Panc1 (cell line): ENCODE results near the gene LRRC25.

ENCODE experiments used
- POLR2AphosphoS5 ChIP-seq: IDR thresholded peaks from 2 replicates; pipeline ENCODE4 v1.6.1; 2012; ENCODE audit warnings: mild to moderate bottlenecking, low read depth, low read length, moderate library complexity
- TCF7L2 ChIP-seq: IDR thresholded peaks from 2 replicates; pipeline ENCODE4 v1.6.1; 2011; ENCODE audit warnings: mild to moderate bottlenecking, low read depth, low read length, inconsistent platforms
- TF ChIP-seq, protein P1 (sequence below): fragments of 450-650 bp; IDR thresholded peaks from 2 replicates; pipeline ENCODE4 v1.5.1; 2017; ENCODE audit warnings: mild to moderate bottlenecking
- TF ChIP-seq, protein P2 (sequence below), 2 experiments: IDR thresholded peaks; 2 replicates each; pipeline ENCODE4 v1.6.1; 2011 to 2012; ENCODE audit warnings: low read depth in 2 of 2, control low read depth in 1 of 2, low read length in 1 of 2, mild to moderate bottlenecking in 1 of 2, moderate library complexity in 1 of 2; ENCODE audit not compliant: insufficient read depth in 1 of 2

- TF ChIP-seq, protein P1, sequence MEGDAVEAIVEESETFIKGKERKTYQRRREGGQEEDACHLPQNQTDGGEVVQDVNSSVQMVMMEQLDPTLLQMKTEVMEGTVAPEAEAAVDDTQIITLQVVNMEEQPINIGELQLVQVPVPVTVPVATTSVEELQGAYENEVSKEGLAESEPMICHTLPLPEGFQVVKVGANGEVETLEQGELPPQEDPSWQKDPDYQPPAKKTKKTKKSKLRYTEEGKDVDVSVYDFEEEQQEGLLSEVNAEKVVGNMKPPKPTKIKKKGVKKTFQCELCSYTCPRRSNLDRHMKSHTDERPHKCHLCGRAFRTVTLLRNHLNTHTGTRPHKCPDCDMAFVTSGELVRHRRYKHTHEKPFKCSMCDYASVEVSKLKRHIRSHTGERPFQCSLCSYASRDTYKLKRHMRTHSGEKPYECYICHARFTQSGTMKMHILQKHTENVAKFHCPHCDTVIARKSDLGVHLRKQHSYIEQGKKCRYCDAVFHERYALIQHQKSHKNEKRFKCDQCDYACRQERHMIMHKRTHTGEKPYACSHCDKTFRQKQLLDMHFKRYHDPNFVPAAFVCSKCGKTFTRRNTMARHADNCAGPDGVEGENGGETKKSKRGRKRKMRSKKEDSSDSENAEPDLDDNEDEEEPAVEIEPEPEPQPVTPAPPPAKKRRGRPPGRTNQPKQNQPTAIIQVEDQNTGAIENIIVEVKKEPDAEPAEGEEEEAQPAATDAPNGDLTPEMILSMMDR = no peak
- TF ChIP-seq, protein P2, sequence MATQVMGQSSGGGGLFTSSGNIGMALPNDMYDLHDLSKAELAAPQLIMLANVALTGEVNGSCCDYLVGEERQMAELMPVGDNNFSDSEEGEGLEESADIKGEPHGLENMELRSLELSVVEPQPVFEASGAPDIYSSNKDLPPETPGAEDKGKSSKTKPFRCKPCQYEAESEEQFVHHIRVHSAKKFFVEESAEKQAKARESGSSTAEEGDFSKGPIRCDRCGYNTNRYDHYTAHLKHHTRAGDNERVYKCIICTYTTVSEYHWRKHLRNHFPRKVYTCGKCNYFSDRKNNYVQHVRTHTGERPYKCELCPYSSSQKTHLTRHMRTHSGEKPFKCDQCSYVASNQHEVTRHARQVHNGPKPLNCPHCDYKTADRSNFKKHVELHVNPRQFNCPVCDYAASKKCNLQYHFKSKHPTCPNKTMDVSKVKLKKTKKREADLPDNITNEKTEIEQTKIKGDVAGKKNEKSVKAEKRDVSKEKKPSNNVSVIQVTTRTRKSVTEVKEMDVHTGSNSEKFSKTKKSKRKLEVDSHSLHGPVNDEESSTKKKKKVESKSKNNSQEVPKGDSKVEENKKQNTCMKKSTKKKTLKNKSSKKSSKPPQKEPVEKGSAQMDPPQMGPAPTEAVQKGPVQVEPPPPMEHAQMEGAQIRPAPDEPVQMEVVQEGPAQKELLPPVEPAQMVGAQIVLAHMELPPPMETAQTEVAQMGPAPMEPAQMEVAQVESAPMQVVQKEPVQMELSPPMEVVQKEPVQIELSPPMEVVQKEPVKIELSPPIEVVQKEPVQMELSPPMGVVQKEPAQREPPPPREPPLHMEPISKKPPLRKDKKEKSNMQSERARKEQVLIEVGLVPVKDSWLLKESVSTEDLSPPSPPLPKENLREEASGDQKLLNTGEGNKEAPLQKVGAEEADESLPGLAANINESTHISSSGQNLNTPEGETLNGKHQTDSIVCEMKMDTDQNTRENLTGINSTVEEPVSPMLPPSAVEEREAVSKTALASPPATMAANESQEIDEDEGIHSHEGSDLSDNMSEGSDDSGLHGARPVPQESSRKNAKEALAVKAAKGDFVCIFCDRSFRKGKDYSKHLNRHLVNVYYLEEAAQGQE (IDR thresholded peaks at IDR 0.05; ENCODE audit: insufficient read depth in 1 of 2, low read depth in 2 of 2, low read length in 1 of 2) = no peak
- TF ChIP-seq POLR2AphosphoS5 (no peak), TCF7L2 (no peak)
These were observed 55.3 kb downstream of the LRRC25 start for GRCh38 chr19:18342090-18342632.
